Colon (tissue), 2 donors: ENCODE results near the gene FAM25G.
"Not testable (repeated sequence)": the region's sequence is repeated elsewhere in the genome, so short reads cannot be mapped to it uniquely, and the experiment has no call there.

Experiments used
- FAIRE-seq: peaks from 2 replicates; lab custom pipeline; 2012; peaks lifted over from hg19 to GRCh38; lab: Jason Lieb, UNC
- donor health status: control.
- donor health status: control.

Gene FAM25G

GRCh38 chr10:47465216-47465917 lies 26.1 kb downstream of the FAM25G start:
- not testable (repeated sequence) for FAIRE-seq

DNA sequence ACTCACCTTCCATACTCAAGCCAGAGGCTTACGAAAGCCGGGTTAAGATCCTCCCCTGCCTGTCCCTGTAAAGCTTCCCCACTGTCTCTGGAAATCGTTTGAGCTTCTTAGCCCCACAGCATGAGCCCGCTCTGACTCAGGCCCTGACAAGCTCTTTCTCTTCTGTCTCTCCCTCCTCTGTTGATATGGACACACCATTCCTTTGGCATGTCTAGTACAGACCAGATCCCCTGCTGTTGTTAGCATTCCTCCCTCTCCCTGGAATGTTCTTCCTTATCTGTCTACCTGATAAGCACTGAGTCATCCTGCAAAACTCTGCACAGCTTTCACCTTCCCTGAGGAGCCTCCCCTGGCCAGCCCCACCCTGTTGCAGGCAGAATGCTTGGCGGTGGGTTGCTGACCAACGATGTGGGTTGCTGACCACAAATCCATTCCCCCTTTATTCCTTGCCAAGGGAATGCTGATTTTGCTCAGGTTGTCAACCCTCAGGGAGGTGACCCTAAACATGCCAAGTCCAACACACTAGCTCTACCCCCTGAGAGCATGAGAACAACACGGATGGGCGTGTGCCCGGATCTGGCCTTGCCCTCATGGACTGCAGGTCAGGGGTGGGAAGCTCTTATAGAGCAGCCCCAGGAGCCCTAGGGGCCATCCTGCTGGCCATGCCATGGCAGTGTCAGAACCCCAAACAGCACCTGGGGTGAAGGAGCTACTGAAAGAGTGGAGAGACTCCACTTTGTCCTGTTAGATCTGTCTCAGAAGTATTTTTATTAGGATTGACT lies 28.7 kb downstream of the FAM25G start:
- FAIRE-seq: not testable (repeated sequence)

DNA sequence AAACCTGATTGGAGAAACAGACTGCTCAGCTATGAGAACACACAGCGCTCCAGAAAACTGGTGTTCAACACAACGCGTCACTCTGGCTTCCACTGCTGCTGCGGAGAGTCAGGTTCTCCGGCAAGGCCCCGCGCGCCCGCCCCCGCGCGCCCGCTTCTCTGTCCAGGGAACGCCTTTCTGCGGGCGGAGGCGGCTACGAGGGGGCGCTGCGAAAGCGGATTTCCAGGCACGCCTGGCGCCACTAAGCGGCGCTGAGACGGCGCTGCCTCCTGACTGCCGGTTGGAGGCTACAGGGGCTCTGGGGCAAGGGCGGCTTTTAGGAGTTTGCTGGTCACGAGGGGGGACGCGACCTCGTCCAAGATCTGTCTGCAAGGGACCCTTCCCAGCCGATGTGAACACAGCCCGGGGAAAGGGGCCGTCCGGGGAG lies 30.2 kb downstream of the FAM25G start:
- not testable (repeated sequence) for FAIRE-seq

- FAIRE-seq: no peak
These were observed 32.9 kb downstream of the FAM25G start for GRCh38 chr10:47458466-47459154.

DNA sequence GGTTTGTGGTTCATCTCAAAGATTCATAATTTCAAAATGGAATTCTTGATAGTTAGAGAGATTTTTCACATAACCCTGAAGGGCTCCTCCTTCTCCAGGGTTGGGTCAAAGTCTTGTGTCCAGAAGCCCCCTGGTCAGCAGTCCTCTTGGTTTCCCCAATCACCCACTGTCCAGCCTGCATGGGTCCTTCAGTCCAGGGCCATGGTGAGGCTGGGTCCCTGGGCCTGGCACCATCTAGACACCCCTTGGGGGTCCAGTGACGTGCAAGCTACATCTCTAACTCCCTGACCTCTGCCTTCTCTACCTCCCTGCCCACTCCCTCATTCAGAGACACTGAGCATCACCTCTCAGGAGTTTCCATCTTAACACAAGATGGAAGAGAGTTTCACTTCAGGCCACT lies 33.7 kb downstream of the FAM25G start:
- no peak for FAIRE-seq

GRCh38 chr10:47457528-47457820 lies 34.0 kb downstream of the FAM25G start:
- FAIRE-seq: no peak

DNA sequence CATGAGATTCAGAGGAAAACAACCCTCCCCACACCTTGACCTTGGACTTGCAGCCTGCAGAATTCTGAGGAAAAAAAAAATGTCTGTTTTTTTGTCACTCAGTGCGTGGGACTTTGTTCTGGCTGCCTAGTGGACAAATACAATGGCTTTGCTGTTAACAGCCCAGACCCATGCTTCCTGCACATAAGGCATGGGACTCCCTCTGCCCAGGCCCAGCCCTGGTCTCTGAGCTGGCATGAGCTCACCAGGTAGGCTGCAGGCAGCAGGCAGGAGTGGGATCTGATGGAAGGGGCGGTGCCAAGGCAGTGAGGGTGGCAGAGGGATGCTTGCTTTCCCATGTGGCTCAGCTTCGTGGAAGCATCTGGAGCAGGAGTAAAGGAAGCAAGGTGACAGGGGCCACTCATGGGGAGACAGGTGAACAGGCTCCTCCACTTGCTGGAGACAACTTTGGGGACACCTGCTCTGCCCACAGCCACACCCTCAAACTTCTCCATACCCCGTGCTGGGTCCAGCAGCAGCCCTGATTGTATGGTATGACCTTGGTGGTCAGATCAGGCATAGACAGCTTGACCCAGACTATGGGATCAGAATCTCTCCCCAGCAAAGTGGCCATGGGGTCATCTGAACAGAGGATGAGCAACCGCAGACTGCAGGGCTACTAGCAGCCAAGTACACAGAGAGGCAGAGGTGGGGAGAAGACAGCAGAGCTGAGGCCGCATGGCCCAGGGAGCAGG lies 34.5 kb downstream of the FAM25G start:
- no peak for FAIRE-seq

- FAIRE-seq: no peak
These were observed 35.3 kb downstream of the FAM25G start for GRCh38 chr10:47456079-47456785.

- not testable (repeated sequence) for FAIRE-seq
These were observed 36.0 kb downstream of the FAM25G start for GRCh38 chr10:47455350-47456078.

- FAIRE-seq: no peak
These were observed 36.8 kb downstream of the FAM25G start for GRCh38 chr10:47454780-47455058.

- no peak for FAIRE-seq
These were observed 37.3 kb downstream of the FAM25G start for GRCh38 chr10:47454008-47454779.

- no peak for FAIRE-seq
These were observed 38.1 kb downstream of the FAM25G start for GRCh38 chr10:47453141-47454007.

GRCh38 chr10:47452495-47453140 lies 38.9 kb downstream of the FAM25G start:
- no peak for FAIRE-seq

GRCh38 chr10:47451998-47452494 lies 39.5 kb downstream of the FAM25G start:
- no peak for FAIRE-seq

DNA sequence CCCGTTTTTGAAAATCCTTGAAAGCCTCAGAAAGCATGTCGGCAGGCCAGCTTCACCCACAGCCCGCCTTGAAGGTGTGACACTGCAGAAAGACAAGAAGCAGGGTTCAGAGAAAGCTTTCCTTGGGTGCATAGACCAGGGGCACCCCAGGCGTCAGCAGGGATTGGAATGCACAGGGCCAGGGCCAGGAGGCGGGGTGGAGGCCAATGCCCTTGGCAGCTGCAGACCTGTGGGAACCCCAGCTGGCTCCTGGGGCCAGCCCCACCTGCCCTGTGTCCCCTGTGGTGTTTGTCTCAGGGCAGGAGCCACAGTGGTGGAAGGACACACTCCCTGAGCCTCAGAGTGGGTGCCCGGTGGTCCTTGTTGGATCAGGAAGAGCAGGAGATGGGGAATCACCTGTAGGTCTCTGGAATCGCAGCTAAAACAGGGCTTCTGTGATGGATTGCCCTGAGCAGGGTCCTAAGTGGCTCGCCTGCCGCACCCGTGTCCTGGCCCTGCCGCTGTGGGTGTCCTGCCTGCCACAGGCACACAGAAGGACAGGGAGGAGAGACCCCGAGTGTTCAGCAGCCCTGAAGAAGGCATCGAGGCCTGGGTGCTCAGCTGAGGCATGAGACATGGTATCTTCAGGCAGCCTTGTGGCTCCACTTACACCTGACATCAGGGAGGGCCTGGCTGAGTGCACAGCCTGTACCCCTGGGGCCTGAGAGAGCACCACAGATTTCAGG lies 40.1 kb downstream of the FAM25G start:
- no peak for FAIRE-seq

GRCh38 chr10:47450442-47450841 lies 41.1 kb downstream of the FAM25G start:
- no peak for FAIRE-seq

DNA sequence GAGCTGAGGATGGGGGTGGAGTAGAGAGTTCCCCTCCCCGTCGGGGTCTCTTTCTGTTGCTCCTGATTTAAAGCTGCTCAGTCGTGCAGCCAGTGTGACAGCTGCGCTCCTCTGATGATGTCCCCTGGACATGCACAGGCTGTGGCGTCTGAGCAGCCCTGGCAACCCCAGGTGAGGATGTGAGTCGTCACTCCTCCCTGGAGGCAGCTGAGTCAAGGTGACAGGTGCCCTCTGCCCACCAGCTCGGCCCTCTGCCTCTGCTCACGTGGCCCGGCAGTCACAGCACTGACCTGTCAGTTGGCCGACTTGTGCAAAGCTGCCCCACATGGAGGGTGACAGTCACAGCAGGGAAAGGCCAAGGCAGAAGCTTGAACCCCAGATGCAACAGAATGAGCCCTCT lies 41.5 kb downstream of the FAM25G start:
- no peak for FAIRE-seq
